Osteocyte (in vitro differentiated cells): ENCODE data around the gene ARHGEF11. TPM values are rescaled to one million over a fixed set of nuclear protein-coding genes. Genes with fewer than 3 reads are reported as not detected.

ENCODE experiments used
- DNase-seq: peaks from one replicate; pipeline ENCODE4 v3.0.0; 2021; ENCODE audit warnings: mixed read lengths; ENCODE audit not compliant: unreplicated experiment; ENCODE audit errors: extremely low spot score
- H3K27ac Mint-ChIP-seq: one replicate; pipeline ENCODE4 v1.8.0; 2021; ENCODE audit warnings: mild to moderate bottlenecking, mixed read lengths; ENCODE audit not compliant: unreplicated experiment
- H3K27me3 Mint-ChIP-seq: one replicate; pipeline ENCODE4 v1.8.0; 2021; ENCODE audit warnings: mixed read lengths; ENCODE audit not compliant: unreplicated experiment
- H3K36me3 Mint-ChIP-seq: one replicate; pipeline ENCODE4 v1.8.0; 2021; ENCODE audit warnings: mixed read lengths; ENCODE audit not compliant: unreplicated experiment
- H3K4me1 Mint-ChIP-seq: one replicate; pipeline ENCODE4 v1.8.0; 2021; ENCODE audit warnings: mixed read lengths; ENCODE audit not compliant: unreplicated experiment
- H3K4me3 Mint-ChIP-seq: one replicate; pipeline ENCODE4 v1.8.0; 2021; ENCODE audit warnings: mild to moderate bottlenecking, moderate library complexity, mixed read lengths; ENCODE audit not compliant: unreplicated experiment
- H3K9me3 Mint-ChIP-seq: one replicate; pipeline ENCODE4 v1.8.0; 2021; ENCODE audit warnings: mixed read lengths; ENCODE audit not compliant: unreplicated experiment
- total RNA-seq: library from RNA; stranded (reverse); gene quantifications from 2 replicates; pipeline ENCODE4 v1.2.1, GENCODE V29; 2021
- TF ChIP-seq, protein P1 (sequence below): fragments of 200-600 bp; sonication (generic); IDR thresholded peaks from 2 replicates; pipeline ENCODE4 v1.5.0; 2021; ENCODE audit warnings: antibody characterized with exemption, mild to moderate bottlenecking, moderate library complexity

Gene ARHGEF11
- total RNA-seq, 1 donor from 2014 or later = 42.2 TPM

DNA sequence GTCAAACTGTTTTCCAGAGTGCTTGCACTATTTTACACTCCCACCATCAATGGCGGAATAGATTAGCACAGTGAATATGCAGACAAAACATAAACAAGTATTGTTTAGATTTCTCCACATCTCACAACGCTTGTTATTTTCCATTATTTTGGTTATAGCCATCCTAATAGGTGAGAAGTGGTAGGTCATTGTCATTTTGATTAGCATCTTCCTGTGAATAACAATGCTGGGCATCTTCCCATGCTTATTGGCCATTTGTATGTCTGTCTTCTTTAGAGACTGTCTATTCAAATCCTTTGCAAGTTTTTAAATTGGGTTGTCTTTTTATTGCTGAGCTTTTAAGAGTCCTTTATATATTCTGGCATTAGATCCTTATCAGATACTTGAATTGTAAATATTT is 70.5 kb downstream of the ARHGEF11 start:
- peaks cover 67% of the 10 kb centered on the region for H3K36me3 Mint-ChIP-seq
- H3K27ac Mint-ChIP-seq = no peak overlapping the region
- no peaks in the 10 kb centered on the region for H3K9me3 Mint-ChIP-seq
- no peaks in the 10 kb centered on the region for H3K27me3 Mint-ChIP-seq
- no peak overlapping the region for H3K4me3 Mint-ChIP-seq
- TF ChIP-seq, protein P1, sequence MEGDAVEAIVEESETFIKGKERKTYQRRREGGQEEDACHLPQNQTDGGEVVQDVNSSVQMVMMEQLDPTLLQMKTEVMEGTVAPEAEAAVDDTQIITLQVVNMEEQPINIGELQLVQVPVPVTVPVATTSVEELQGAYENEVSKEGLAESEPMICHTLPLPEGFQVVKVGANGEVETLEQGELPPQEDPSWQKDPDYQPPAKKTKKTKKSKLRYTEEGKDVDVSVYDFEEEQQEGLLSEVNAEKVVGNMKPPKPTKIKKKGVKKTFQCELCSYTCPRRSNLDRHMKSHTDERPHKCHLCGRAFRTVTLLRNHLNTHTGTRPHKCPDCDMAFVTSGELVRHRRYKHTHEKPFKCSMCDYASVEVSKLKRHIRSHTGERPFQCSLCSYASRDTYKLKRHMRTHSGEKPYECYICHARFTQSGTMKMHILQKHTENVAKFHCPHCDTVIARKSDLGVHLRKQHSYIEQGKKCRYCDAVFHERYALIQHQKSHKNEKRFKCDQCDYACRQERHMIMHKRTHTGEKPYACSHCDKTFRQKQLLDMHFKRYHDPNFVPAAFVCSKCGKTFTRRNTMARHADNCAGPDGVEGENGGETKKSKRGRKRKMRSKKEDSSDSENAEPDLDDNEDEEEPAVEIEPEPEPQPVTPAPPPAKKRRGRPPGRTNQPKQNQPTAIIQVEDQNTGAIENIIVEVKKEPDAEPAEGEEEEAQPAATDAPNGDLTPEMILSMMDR = no peak
- H3K4me1 Mint-ChIP-seq = no peaks in the 10 kb centered on the region
- no peak for DNase-seq

DNA sequence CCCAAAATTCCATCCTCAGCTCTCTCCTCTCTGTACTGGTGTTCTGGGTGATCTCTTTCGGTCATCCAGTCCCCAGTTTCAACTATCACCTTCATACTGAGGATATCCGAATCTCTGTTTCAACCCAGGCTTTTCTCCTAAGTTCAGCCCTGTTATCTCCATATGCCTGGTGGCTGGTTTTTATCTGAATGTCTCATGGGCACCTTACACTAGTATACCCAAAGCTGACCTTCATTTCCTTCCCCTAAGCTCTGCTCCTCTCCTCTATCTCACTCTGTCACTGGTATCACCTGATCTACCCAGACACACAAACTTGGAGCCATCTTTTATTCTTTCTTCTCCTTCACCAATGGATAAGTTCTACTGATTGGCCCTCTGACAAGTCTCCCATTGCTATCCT is 72.1 kb downstream of the ARHGEF11 start:
- H3K36me3 Mint-ChIP-seq = peaks cover 70% of the 10 kb centered on the region
- no peak overlapping the region for H3K27ac Mint-ChIP-seq

DNA sequence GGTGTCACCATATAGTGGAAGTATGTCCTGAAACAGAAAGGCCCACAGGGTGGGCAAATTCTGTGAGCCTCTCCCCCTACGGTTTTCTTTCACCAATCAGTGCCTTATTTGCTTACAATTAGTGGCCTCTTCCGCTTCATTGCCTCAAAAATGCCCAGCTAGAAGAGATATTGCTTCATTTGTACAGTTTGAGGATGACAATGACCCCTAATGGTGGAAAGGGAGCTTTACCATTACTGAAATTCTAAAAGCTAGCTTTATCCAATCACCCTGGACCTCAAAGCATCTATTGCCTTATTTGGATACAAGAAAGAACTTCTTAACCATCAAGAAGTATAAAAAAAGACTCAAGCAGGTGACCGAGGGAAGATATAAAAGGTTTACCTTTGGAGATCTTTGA is 75.5 kb downstream of the ARHGEF11 start:
- no peak overlapping the region for H3K4me3 Mint-ChIP-seq
- no peaks in the 10 kb centered on the region for H3K4me1 Mint-ChIP-seq
- no peaks in the 10 kb centered on the region for H3K27me3 Mint-ChIP-seq
- peaks cover 62% of the 10 kb centered on the region for H3K36me3 Mint-ChIP-seq
- no peaks in the 10 kb centered on the region for H3K9me3 Mint-ChIP-seq
- TF ChIP-seq, protein P1 = peak; percentile 15
- H3K27ac Mint-ChIP-seq = no peak overlapping the region
- no peak for DNase-seq

More for the DNA sequence above, 72.1 kb downstream of the ARHGEF11 start:
- H3K27me3 Mint-ChIP-seq = no peaks in the 10 kb centered on the region
- no peaks in the 10 kb centered on the region for H3K4me1 Mint-ChIP-seq
- TF ChIP-seq, protein P1 = no peak
- no peak overlapping the region for H3K4me3 Mint-ChIP-seq
- DNase-seq = no peak
- H3K9me3 Mint-ChIP-seq = no peaks in the 10 kb centered on the region

DNA sequence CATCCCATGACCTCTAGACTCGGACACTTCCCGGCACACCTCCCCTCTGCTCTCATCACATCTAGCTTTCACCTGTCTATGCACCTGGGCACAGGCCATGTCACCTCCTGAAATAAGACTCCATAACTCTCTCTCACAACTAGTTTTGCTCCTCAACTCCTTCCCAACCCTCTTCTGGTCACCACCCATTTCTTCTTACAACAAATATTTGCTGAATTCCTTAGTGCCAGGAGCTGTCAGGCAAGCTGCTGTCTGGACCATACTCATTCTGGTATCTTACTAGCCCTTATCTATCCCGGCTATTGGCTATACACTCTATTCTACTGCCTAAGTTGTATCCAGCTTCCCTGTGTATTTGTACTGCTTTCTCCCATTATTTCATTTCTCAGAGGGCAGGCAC is 76.0 kb downstream of the ARHGEF11 start:
- no peaks in the 10 kb centered on the region for H3K27me3 Mint-ChIP-seq
- peaks cover 57% of the 10 kb centered on the region for H3K36me3 Mint-ChIP-seq
- H3K9me3 Mint-ChIP-seq = no peaks in the 10 kb centered on the region
- no peaks in the 10 kb centered on the region for H3K4me1 Mint-ChIP-seq
- TF ChIP-seq, protein P1 = no peak
- no peak for DNase-seq
- no peak overlapping the region for H3K4me3 Mint-ChIP-seq
- no peak overlapping the region for H3K27ac Mint-ChIP-seq

DNA sequence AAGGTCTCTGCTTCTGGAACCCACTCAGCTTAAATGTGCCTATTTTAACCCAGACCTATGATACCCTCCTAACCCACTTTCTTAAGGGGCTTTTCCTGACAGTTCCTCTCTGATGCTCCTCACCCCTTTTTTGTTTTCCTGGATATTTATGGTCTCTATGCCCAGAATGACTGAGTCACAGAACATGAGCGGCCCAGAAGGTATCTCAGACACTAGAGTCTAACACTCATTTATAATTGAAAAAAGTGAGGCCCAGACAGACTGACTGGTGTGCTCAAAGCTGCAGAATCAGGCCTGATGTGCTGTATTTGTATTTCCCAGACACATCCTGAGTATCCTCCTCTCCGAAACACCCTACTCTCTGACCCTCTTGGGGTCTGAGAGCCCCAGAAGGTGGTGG is 81.1 kb downstream of the ARHGEF11 start:
- Mint-ChIP-seq H3K4me3 (no peak overlapping the region), H3K9me3 (no peaks in the 10 kb centered on the region), H3K27ac (no peak overlapping the region), H3K27me3 (no peaks in the 10 kb centered on the region), H3K36me3 (peaks cover 53% of the 10 kb centered on the region), H3K4me1 (peaks cover 5% of the 10 kb centered on the region)
- no peak for DNase-seq
- TF ChIP-seq, protein P1 = no peak
